Germinal center (tissue), 1 donor: Measurements from ENCODE around the gene NFKB2.

Source experiments
- DNase-seq: peaks from one replicate; pipeline ENCODE4 v3.0.0; 2012; ENCODE audit warnings: mixed read lengths, low spot score

The NFKB2 gene

DNA sequence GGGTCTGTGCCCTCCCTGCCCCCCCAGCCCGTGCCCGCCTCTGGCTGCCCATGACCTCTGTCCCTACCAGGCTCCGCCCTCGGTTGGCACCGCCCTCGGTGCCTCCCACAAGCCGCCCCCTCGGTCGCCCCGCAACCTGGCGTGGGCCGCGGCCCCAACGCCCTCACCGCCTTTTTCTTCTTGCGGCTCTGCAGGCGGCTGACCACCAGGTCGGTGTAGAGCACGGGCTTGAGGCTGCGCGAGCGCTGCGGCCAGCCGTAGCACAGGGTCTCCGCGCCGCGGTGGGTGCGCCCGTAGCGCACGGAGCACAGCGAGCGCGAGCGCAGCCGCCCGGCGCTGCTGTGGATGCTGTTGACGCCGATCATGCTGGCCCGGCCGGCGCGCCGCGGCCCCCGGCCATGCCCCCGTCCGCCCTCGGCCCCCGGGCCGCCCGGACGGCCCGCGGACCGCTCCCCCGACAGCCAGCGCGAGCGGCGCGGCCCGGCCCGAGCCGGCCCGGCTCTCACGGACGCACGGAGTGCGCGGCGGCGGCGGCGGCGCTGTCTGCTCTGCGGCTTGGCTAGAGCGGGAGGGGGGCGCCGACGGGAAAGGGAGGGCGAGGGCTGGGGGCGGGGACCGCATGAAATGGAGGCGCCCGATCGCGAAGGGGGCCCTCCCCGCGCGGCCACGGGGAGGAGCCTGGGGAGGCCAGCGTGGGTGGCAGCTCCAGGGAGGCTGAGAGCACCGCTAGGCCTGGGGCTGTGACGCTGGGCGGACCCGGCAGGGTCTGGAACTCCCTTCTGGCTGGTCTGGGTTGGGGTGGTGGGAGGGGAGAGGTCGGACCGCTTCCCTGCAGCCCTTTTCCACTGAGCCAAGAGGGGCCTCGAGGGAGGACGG lies 13.5 kb downstream of the NFKB2 start:
- peak; percentile 47 for DNase-seq

DNA sequence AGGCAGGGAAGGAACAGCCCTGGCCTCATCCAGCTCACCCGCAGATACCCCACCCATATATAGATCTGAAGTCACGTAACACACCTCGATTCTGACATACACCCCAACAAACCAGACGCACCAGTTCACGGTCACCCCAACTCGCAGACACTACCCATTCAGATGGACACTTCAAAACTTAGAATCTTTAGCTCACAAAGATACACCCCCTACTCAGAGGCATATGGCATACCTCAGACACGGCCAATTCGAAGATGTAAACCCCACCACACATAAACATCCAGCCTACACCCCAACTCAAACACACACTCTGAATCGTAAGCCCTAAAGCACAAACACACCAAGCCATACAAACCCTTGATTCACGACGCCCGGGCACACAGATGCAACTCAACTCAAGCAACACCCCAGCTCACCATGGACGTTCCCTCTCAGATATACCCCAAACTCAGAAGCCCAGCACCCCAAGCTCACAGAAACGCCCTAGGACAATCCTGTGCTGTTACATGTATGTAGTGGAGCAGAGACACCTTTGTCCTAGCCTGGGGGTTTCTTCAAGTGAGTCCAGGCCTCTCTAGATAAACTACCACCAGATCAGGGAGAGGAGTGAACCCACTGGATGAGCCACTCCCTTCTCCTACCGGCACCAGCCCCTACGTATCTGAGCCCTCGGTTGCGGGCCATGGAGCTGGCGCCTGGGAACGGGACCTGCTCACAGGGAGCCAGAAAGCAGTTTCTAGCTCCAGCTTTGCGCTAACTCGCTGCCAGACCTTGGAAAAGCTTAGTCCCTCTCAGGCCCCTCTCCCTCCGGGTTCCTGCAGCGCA lies 14.3 kb downstream of the NFKB2 start:
- no peak for DNase-seq

DNA sequence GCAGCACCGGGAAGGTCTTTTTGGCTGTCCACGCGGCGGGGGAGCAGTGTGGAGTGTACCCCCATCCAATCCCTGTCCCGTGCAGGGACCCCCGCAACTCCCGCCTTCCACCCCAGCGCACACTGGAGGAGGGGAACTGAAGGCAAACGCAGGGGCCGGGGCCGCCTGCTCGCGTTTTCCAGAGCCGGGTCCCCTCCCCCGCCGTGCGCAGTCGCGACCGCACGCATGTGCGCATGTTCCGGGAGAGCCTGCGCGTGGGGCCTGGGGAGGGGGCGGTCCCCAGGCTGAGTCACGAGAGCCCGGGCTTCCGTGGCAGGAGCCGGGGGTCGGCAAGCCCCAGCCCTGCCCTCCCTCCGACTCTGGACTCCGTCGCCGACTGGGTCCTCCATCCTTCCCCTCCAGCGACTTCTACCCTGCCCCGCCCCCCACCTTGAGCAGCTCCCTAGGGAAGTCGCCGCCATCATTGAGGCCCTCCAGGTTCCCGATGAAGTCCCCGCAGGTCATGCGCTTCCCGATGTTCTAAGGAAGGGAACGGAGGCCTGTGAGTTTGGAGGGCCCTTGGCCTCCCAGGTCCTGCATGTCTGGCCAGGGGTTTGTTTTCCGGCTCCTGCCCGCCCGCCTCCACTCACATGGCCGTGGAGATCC lies 15.0 kb downstream of the NFKB2 start:
- DNase-seq, result no peak

GRCh38 chr10:102411341-102412255 lies 16.1 kb downstream of the NFKB2 start:
- DNase-seq, result no peak

GRCh38 chr10:102412293-102412692 lies 16.8 kb downstream of the NFKB2 start:
- DNase-seq, result no peak

DNA sequence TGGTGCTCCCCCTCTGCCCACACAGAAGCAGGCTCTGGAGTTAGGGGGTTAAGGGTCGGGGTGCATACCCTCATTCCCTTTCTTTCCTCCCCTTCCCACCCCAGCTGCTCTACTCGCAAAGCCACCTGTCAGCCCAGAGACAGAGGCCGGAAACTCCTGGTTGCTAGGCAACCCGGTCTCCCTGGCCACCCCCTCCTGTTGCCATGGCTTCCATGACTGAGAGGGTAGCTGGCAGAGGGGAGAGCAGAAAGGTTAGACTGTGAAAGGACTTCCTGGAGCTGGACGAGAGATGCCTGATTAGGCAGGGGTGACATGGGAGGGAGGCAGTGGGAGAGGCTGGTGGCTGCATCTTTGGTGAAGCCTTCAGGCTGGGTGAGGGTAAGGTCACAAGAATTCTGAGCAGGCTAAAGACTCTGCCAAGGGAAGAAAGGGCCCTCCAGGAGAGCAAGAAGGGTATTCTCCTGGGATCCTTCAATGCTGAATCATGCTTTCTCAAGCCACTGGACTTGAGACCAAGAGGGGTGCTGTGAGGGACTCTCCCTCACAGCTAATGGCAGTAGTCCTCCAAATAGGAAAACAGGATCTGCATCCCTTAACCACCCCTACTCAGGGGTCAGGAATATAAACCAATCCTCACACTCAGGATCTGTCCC lies 17.7 kb downstream of the NFKB2 start:
- peak; percentile 61 for DNase-seq

- DNase-seq, result no peak
These were observed 18.5 kb downstream of the NFKB2 start for GRCh38 chr10:102413806-102414561.

DNA sequence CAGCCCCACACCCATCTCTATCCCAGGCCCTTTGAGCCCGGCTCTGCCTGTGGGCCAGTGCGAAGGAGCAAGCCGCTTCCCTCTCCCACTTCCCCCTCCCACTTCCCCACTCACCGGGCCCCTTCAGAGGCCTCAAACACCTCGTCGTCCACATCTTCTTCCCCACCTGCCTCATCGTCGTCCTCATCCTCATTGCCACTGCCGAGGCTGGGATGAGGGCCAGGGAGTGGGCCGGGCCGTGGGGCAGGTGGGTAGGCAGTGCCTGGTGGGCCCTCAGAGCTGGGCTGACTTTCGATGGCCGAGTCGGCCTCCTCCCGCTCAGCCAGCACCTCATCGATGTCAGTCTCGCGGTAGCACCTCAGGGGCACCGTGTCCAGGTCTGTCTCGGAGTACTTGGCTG lies 19.2 kb downstream of the NFKB2 start:
- DNase-seq, result no peak

GRCh38 chr10:102416283-102416682 lies 20.8 kb downstream of the NFKB2 start:
- no peak for DNase-seq

DNA sequence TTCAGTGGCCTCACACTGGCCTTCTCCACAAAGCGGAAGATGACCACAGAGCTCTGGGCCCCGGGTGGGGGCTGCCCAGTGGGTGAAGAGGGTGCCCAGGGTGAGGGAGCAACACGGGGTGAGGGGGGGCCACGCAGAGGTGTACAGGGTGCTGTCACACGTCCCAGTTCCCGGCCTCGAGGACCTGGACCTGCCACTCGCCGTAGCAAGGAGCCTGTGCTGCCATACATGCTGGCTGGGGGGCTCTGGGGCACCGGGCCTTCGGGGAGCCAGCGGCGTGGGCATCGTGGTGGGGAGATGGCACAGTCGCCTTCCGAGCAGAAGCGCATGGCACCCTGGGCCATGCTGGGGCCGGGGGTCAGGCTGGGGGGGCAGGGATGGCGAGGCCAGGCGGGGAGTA lies 21.2 kb downstream of the NFKB2 start:
- DNase-seq, result no peak

GRCh38 chr10:102418622-102419268 lies 23.2 kb downstream of the NFKB2 start, which contains the start of gene PSD:
PSD (minus strand) TSS chr10:102418785; CDS start chr10:102417038, 1,747 bp downstream.
- no peak for DNase-seq

DNA sequence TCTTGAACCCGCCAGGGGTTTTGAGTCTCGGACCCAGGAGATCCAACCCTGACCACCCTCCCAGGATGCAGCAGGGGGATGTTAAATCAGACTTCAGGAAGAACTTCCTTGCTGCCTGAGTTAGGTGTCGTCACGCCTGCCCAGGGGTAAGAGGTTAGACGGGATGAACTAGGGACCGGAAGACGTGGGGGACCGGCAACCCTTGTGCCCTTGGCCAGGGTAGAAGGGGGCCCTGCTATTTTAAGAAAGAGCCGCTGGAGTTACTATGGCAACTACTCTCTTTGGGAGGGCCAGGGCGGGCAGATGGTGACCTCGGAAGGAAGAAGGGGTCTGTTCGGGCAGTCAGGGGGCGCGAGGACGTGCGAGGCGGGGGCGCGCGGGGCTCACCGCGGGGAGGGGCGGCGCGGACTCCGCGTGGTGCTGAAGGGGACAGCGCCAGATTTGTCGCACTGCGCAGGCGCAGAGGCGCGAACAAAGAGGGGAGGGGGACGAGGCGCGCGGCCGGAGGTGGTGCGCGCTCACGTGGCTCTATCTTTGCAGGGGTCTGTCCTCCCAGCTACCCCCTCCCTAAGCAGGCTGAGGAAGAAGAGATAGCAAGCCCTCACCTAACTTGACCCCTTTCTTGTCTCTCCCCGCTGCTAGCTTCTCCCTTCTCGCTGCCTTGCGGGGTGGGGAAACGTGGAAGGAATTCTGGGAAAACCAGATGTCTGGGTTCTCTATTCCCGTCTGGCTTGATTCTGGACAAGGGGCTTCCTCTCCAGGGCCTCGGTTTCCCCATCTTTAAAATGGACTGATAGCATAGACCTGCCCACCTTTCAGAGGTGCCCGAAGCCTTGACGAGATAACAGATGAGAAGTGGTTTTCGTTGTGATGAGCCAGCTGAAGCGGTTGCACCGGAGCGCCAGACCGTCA lies 24.0 kb downstream of the NFKB2 start:
- peak; percentile 80 for DNase-seq

GRCh38 chr10:102420181-102420713 lies 24.7 kb downstream of the NFKB2 start:
- DNase-seq, result no peak

- peak; percentile 96 for DNase-seq
These were observed 25.4 kb downstream of the NFKB2 start, which contains the start of gene FBXL15 for GRCh38 chr10:102420714-102421506. FBXL15 (plus strand) TSS chr10:102420836; CDS start chr10:102421130, 294 bp downstream.

DNA sequence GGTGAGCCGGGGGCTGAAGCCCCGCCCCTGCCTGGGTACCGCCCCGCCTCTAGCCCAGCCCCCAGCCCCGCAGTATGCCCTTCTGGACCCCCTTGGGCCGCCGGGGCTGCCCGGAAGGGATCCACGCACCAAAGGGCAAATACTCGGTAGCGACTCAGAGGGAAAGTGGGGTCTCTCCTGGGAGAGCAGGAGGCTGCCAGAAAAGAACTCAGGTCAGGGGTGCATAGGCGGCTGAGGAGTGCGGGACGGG lies 25.9 kb downstream of the NFKB2 start:
- no peak for DNase-seq

GRCh38 chr10:102421757-102422512 lies 26.4 kb downstream of the NFKB2 start:
- no peak for DNase-seq
